K562 (cell line): ENCODE data around the gene ADGRB3. TPM values are rescaled to one million over a fixed set of nuclear protein-coding genes. Genes with fewer than 3 reads are reported as not detected.

Experiments used
- ARID2 ChIP-seq: fragments of 450-650 bp; IDR thresholded peaks from 2 replicates; pipeline ENCODE4 v1.6.1; 2017; ENCODE audit warnings: antibody characterized with exemption, mild to moderate bottlenecking
- ATF1 ChIP-seq, 2 experiments: fragments of 450-650 bp in 1 of 2; IDR thresholded peaks; 2 replicates each; pipeline ENCODE4 v1.6.1; 2016; ENCODE audit warnings: missing compliant biosample characterization in 1 of 2, missing genetic modification characterization in 1 of 2
- GATAD2B ChIP-seq: fragments of 450-650 bp; IDR thresholded peaks from 2 replicates; pipeline ENCODE4 v1.6.1; 2017; ENCODE audit warnings: mild to moderate bottlenecking, borderline replicate concordance
- HMG20A ChIP-seq: fragments of 450-650 bp; formaldehyde crosslinking; conservative IDR thresholded peaks from 2 replicates; pipeline ENCODE4 v1.4.0; 2020; ENCODE audit warnings: mild to moderate bottlenecking, mixed read lengths
- JUND ChIP-seq, 2 experiments: IDR thresholded peaks; 2 replicates in 1 of 2; 3 replicates in 1 of 2; pipeline ENCODE4 v1.6.1; 2011; ENCODE audit warnings: borderline replicate concordance in 2 of 2, low read depth in 2 of 2, low read length in 2 of 2, improper control_type of control experiment in 1 of 2, missing biosample characterization in 1 of 2, missing genetic modification characterization in 1 of 2, missing genetic modification reagents in 1 of 2
- KAT2B ChIP-seq: IDR thresholded peaks from one replicate; pipeline ENCODE4 v1.6.1; 2012; ENCODE audit warnings: low read depth, mild to moderate bottlenecking, control low read depth, inconsistent platforms, low read length, moderate library complexity
- PCBP2 ChIP-seq: fragments of 200-400 bp; formaldehyde crosslinking; IDR thresholded peaks from 2 replicates; pipeline ENCODE4 v1.6.1; 2018; ENCODE audit warnings: low read length, low read depth, mild to moderate bottlenecking, moderate library complexity; ENCODE audit not compliant: poor library complexity, severe bottlenecking
- SRSF9 ChIP-seq: fragments of 200-400 bp; formaldehyde crosslinking; IDR thresholded peaks from 2 replicates; pipeline ENCODE4 v1.6.1; 2017; ENCODE audit warnings: low read depth, low read length, borderline replicate concordance
- TCF7L2 ChIP-seq: fragments of 150-350 bp; IDR thresholded peaks from 2 replicates; pipeline ENCODE4 v1.6.1; 2016; ENCODE audit warnings: low read depth, mild to moderate bottlenecking, low read length, moderate library complexity
- ZNF217 ChIP-seq: sonication (generic); formaldehyde crosslinking; IDR thresholded peaks from 2 replicates; pipeline ENCODE4 v1.8.0; 2022; ENCODE audit warnings: mild to moderate bottlenecking, missing genetic modification reagents
- ZNF224 ChIP-seq: sonication (generic); formaldehyde crosslinking; IDR thresholded peaks from 2 replicates; pipeline ENCODE4 v1.8.0; 2022; ENCODE audit warnings: mild to moderate bottlenecking, missing genetic modification reagents
- polyA plus RNA-seq, 8 experiments: library from polyadenylated mRNA; depleted of rRNA in 4 of 8; stranded (reverse) in 5 of 8; unstranded in 3 of 8; fragments of >200 nt; fragmentation: Nextera tagmentation in 2 of 8; fragmentation: Illumina TruSeq in 1 of 8; extraction: Ambion mirVana in 2 of 8; extraction: Trizol in 1 of 8; gene quantifications; 2 replicates each; pipeline versions ENCODE4 v1.2.1 to v1.2.3, GENCODE V29; 2011 to 2014; ENCODE audit warnings: inconsistent platforms in 1 of 8, missing spikeins in 1 of 8
- total RNA-seq, 7 experiments: library from RNA; depleted of rRNA in 6 of 7; stranded (reverse); fragments of >200 nt in 6 of 7; fragmentation: Illumina TruSeq in 2 of 7; extraction: Trizol in 2 of 7; gene quantifications; 2 replicates each; pipeline versions ENCODE4 v1.2.1 to v1.2.3, GENCODE V29; 2011 to 2021; ENCODE audit warnings: low replicate concordance in 1 of 7
- TF ChIP-seq, protein P1 (sequence below): fragments of 450-650 bp; IDR thresholded peaks from 2 replicates; pipeline ENCODE4 v1.6.1; 2017; ENCODE audit warnings: antibody characterized with exemption
- TF ChIP-seq, protein P2 (sequence below): sonication (generic); formaldehyde crosslinking; IDR thresholded peaks from 2 replicates; pipeline ENCODE4 v1.8.0; 2023; ENCODE audit warnings: mild to moderate bottlenecking, missing genetic modification reagents
- TF ChIP-seq, protein P3 (sequence below): fragments of 250-450 bp; sonication (Bioruptor Pico); IDR thresholded peaks from 2 replicates; pipeline ENCODE4 v1.4.0; 2020; ENCODE audit warnings: borderline replicate concordance
- TF ChIP-seq, protein P4 (sequence below): IDR thresholded peaks from 2 replicates; pipeline ENCODE4 v1.6.1; 2014; ENCODE audit warnings: antibody characterized with exemption
- TF ChIP-seq, protein P5 (sequence below): fragments of 450-650 bp; IDR thresholded peaks from 2 replicates; pipeline ENCODE4 v1.6.1; 2016; ENCODE audit warnings: antibody characterized with exemption

Gene ADGRB3
- total and polyA plus RNA-seq, 9 of the 15 experiments (the other 6 are each of a cell fraction or from before 2014, with no cell fraction given), result 0.90 to 7.8 (median 2.4) TPM

DNA sequence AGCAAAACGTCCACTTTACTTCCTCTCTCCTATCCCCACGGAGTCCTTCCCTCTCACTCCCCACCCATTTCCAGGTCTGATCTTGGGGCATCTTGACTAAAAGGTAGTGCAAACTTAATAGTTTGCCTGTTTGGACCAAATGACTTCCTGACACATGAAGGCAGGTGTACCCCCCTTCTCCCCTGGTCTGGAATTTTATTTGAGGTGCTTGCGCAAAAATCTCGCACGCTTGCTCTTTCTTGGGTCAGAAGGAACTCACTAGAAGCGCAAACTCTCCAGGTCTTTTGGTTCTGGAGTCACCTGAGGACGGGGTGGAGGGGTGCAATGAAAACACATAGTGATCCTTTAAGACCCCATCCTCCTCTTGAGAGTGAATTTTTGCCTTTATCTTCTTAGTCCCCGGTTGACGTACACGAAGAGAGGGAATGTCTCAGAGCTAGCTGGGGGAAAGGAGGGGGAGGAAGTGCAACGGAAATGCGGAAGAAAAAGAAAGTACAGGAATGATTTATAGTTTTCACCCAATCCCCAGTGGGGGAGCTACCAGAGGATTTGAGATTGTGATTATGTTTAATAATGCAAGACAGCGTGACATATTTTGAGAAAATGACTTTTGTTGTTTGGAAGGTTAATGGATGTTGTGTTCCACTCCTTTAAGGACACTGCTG, 4.9 kb downstream of the ADGRB3 start (continued):
- TF ChIP-seq, protein P1, sequence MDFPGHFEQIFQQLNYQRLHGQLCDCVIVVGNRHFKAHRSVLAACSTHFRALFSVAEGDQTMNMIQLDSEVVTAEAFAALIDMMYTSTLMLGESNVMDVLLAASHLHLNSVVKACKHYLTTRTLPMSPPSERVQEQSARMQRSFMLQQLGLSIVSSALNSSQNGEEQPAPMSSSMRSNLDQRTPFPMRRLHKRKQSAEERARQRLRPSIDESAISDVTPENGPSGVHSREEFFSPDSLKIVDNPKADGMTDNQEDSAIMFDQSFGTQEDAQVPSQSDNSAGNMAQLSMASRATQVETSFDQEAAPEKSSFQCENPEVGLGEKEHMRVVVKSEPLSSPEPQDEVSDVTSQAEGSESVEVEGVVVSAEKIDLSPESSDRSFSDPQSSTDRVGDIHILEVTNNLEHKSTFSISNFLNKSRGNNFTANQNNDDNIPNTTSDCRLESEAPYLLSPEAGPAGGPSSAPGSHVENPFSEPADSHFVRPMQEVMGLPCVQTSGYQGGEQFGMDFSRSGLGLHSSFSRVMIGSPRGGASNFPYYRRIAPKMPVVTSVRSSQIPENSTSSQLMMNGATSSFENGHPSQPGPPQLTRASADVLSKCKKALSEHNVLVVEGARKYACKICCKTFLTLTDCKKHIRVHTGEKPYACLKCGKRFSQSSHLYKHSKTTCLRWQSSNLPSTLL, result no peak
- no peak for TF ChIP-seq ZNF217 (CRISPR knock-in tag)
- TF ChIP-seq HMG20A (CRISPR knock-in tag), result no peak
- TF ChIP-seq, protein P2, sequence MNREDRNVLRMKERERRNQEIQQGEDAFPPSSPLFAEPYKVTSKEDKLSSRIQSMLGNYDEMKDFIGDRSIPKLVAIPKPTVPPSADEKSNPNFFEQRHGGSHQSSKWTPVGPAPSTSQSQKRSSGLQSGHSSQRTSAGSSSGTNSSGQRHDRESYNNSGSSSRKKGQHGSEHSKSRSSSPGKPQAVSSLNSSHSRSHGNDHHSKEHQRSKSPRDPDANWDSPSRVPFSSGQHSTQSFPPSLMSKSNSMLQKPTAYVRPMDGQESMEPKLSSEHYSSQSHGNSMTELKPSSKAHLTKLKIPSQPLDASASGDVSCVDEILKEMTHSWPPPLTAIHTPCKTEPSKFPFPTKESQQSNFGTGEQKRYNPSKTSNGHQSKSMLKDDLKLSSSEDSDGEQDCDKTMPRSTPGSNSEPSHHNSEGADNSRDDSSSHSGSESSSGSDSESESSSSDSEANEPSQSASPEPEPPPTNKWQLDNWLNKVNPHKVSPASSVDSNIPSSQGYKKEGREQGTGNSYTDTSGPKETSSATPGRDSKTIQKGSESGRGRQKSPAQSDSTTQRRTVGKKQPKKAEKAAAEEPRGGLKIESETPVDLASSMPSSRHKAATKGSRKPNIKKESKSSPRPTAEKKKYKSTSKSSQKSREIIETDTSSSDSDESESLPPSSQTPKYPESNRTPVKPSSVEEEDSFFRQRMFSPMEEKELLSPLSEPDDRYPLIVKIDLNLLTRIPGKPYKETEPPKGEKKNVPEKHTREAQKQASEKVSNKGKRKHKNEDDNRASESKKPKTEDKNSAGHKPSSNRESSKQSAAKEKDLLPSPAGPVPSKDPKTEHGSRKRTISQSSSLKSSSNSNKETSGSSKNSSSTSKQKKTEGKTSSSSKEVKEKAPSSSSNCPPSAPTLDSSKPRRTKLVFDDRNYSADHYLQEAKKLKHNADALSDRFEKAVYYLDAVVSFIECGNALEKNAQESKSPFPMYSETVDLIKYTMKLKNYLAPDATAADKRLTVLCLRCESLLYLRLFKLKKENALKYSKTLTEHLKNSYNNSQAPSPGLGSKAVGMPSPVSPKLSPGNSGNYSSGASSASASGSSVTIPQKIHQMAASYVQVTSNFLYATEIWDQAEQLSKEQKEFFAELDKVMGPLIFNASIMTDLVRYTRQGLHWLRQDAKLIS (CRISPR knock-in tag), result no peak
- no peak for TF ChIP-seq TCF7L2
- peak; percentile 36; the same call in 1 of the 2 replicates for TF ChIP-seq JUND (IDR thresholded peaks at IDR 0.05; ENCODE audit: borderline replicate concordance, low read depth, low read length)
- TF ChIP-seq JUND (tag; IDR thresholded peaks at IDR 0.05; ENCODE audit: borderline replicate concordance, low read depth, low read length), result peak; percentile 48; the same call in 1 of the 3 replicates
- no peak for TF ChIP-seq ATF1 (CRISPR knock-in tag; IDR thresholded peaks at IDR 0.05)
- TF ChIP-seq ATF1 (tag; IDR thresholded peaks at IDR 0.05), result peak; percentile 12; the same call in 1 of the 2 replicates
- TF ChIP-seq, protein P3, sequence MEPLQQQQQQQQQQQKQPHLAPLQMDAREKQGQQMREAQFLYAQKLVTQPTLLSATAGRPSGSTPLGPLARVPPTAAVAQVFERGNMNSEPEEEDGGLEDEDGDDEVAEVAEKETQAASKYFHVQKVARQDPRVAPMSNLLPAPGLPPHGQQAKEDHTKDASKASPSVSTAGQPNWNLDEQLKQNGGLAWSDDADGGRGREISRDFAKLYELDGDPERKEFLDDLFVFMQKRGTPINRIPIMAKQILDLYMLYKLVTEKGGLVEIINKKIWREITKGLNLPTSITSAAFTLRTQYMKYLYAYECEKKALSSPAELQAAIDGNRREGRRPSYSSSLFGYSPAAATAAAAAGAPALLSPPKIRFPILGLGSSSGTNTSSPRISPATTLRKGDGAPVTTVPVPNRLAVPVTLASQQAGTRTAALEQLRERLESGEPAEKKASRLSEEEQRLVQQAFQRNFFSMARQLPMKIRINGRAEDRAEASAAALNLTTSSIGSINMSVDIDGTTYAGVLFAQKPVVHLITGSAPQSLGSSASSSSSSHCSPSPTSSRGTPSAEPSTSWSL (CRISPR knock-in tag), result no peak
- no peak for TF ChIP-seq ARID2
- TF ChIP-seq SRSF9, result no peak
- TF ChIP-seq ZNF224, result no peak
- TF ChIP-seq, protein P4, sequence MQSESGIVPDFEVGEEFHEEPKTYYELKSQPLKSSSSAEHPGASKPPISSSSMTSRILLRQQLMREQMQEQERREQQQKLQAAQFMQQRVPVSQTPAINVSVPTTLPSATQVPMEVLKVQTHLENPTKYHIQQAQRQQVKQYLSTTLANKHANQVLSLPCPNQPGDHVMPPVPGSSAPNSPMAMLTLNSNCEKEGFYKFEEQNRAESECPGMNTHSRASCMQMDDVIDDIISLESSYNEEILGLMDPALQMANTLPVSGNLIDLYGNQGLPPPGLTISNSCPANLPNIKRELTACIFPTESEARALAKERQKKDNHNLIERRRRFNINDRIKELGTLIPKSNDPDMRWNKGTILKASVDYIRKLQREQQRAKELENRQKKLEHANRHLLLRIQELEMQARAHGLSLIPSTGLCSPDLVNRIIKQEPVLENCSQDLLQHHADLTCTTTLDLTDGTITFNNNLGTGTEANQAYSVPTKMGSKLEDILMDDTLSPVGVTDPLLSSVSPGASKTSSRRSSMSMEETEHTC, result no peak
- no peak for TF ChIP-seq PCBP2
- TF ChIP-seq KAT2B, result no peak
- TF ChIP-seq, protein P5, sequence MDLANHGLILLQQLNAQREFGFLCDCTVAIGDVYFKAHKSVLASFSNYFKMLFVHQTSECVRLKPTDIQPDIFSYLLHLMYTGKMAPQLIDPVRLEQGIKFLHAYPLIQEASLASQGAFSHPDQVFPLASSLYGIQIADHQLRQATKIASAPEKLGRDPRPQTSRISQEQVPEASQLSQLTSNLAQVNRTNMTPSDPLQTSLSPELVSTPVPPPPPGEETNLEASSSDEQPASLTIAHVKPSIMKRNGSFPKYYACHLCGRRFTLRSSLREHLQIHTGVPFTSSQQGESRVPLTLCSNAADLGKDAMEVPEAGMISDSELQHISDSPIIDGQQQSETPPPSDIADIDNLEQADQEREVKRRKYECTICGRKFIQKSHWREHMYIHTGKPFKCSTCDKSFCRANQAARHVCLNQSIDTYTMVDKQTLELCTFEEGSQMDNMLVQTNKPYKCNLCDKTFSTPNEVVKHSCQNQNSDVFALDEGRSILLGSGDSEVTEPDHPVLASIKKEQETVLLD, result no peak
- TF ChIP-seq GATAD2B, result no peak
